Kidney (tissue), 14 donors: ENCODE data around the gene LAPTM5. TPM values are rescaled to one million over a fixed set of nuclear protein-coding genes. Genes with fewer than 3 reads are reported as not detected.
A peak's percentile ranks its signal among the peaks of the same experiment; 100 is the strongest.

Experiments used
- DNase-seq, 5 donors: peaks; one replicate each; pipeline ENCODE4 v3.0.0-alpha.2; 2013 to 2020
- FAIRE-seq: peaks from 2 replicates; lab custom pipeline; 2012; peaks lifted over from hg19 to GRCh38; lab: Jason Lieb, UNC
- H3K27ac ChIP-seq, 2 donors: one replicate each; pipeline ENCODE4 v1.7.0; 2013; ENCODE audit warnings: low read depth in 2 of 2, low read length in 2 of 2, inconsistent platforms in 1 of 2
- H3K27me3 ChIP-seq: one replicate; pipeline ENCODE4 v1.7.1; 2013; ENCODE audit warnings: low read length, inconsistent platforms; ENCODE audit not compliant: control insufficient read depth, insufficient read depth
- H3K36me3 ChIP-seq, 3 donors: one replicate each; pipeline versions ENCODE4 v1.7.0 to v1.7.1; 2013; ENCODE audit warnings: low read length in 3 of 3, control low read depth in 1 of 3, inconsistent platforms in 1 of 3; ENCODE audit not compliant: insufficient read depth in 3 of 3, control insufficient read depth in 2 of 3
- H3K4me1 ChIP-seq, 3 donors: one replicate each; pipeline versions ENCODE4 v1.7.0 to v1.7.1; 2013; ENCODE audit warnings: low read length in 3 of 3, inconsistent platforms in 1 of 3, low read depth in 1 of 3; ENCODE audit not compliant: control insufficient read depth in 2 of 3, insufficient read depth in 2 of 3
- H3K4me3 ChIP-seq, 3 donors: one replicate each; pipeline versions ENCODE4 v1.7.0 to v1.8.1; 2013; ENCODE audit warnings: low read length in 3 of 3, control low read depth in 1 of 3, inconsistent platforms in 1 of 3
- H3K9ac ChIP-seq, 3 donors: one replicate each; pipeline versions ENCODE4 v1.7.0 to v1.7.1; 2013; ENCODE audit warnings: low read length in 3 of 3, control low read depth in 1 of 3, inconsistent platforms in 1 of 3
- H3K9me3 ChIP-seq, 3 donors: one replicate each; pipeline versions ENCODE4 v1.7.0 to v1.7.1; 2013; ENCODE audit warnings: low read length in 3 of 3, control low read depth in 1 of 3, inconsistent platforms in 1 of 3; ENCODE audit not compliant: control insufficient read depth in 2 of 3, insufficient read depth in 1 of 3
- intact Hi-C: fragments of 100-400 bp; cut with DNase I; formaldehyde crosslinking; loops from one replicate; pipeline ENCODE4 v1.11.1; 2022
- polyA plus RNA-seq: library from polyadenylated mRNA; stranded (reverse); fragments of 350-450 nt; fragmentation: Illumina TruSeq; extraction: RNeasy Lipid Tissue Mini Kit (QIAGEN cat#74804); gene quantifications from one replicate; pipeline ENCODE4 v1.2.3, GENCODE V29; 2014; ENCODE audit warnings: low read depth, low replicate concordance; ENCODE audit not compliant: insufficient read depth
- total RNA-seq: library from RNA; stranded (reverse); fragmentation: NEBNext Ultra II Directional; extraction: Animal tissue kit (Norgen Biotek cat#: 25700); gene quantifications from one replicate; pipeline ENCODE4 v1.2.1, GENCODE V29; 2021
- TF ChIP-seq, protein P1 (sequence below): IDR thresholded peaks from 3 replicates; pipeline ENCODE4 v1.5.1; 2012; ENCODE audit warnings: mild to moderate bottlenecking, moderate library complexity, borderline replicate concordance; ENCODE audit not compliant: insufficient read depth; ENCODE audit errors: extremely low read depth
- donor health status: control.
- donor health status: control.
- donor health status: control.
- donor health status: control.
- donor health status: control.
- donor health status: DM: yes; HTN: yes; CAD: no.
- donor health status: Normal renal cell carcinoma (clear cell type).

Gene LAPTM5
- total and polyA plus RNA-seq, 2 donors from 2014 or later, result 23.5 to 108 TPM

DNA sequence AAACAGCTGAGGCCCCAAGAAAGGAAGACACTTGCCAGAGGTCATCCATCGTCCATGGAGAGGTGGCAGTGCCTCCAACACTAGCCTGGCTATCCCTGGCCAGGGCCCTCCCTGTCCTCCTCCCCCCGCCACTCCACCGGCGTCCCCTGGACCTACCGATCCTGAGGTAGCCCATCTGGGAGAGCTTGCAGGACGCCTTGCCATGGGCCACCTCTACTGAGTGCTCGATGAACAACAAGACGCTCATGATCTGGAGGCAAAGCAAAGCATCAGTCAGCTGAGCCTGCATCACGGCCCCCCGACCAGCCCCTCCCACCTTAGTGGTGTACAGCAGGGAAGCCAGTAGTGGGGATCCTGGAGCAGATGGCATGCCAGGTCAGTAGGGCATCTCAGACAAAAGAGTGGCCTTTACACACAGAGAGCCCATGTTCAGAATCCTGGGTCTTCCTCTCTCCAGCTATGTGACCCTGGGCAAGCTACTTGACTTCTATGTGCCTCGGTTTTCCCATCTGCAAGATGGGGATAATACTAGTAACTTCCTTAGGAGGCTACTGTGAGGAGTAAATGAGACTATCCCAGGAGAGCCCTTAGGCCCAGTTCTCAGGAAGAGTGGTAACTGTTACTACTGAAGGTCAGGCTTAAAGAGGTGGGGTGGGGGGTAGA lies 15.1 kb downstream of the LAPTM5 start:
- FAIRE-seq (no peak), DNase-seq (peak in 1 of 5 donors; percentile 43)
- TF ChIP-seq, protein P1, sequence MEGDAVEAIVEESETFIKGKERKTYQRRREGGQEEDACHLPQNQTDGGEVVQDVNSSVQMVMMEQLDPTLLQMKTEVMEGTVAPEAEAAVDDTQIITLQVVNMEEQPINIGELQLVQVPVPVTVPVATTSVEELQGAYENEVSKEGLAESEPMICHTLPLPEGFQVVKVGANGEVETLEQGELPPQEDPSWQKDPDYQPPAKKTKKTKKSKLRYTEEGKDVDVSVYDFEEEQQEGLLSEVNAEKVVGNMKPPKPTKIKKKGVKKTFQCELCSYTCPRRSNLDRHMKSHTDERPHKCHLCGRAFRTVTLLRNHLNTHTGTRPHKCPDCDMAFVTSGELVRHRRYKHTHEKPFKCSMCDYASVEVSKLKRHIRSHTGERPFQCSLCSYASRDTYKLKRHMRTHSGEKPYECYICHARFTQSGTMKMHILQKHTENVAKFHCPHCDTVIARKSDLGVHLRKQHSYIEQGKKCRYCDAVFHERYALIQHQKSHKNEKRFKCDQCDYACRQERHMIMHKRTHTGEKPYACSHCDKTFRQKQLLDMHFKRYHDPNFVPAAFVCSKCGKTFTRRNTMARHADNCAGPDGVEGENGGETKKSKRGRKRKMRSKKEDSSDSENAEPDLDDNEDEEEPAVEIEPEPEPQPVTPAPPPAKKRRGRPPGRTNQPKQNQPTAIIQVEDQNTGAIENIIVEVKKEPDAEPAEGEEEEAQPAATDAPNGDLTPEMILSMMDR, result no peak
- intact Hi-C loops, result no loop called here
- H3K27ac ChIP-seq, result no peak overlapping the region
- no peaks in the 10 kb centered on the region for H3K9me3 ChIP-seq
- H3K9ac ChIP-seq, result no peak overlapping the region
- no peaks in the 10 kb centered on the region for H3K27me3 ChIP-seq
- H3K4me1 ChIP-seq, result no peaks in the 10 kb centered on the region
- H3K36me3 ChIP-seq, result no peaks in the 10 kb centered on the region
- H3K4me3 ChIP-seq, result no peak overlapping the region

DNA sequence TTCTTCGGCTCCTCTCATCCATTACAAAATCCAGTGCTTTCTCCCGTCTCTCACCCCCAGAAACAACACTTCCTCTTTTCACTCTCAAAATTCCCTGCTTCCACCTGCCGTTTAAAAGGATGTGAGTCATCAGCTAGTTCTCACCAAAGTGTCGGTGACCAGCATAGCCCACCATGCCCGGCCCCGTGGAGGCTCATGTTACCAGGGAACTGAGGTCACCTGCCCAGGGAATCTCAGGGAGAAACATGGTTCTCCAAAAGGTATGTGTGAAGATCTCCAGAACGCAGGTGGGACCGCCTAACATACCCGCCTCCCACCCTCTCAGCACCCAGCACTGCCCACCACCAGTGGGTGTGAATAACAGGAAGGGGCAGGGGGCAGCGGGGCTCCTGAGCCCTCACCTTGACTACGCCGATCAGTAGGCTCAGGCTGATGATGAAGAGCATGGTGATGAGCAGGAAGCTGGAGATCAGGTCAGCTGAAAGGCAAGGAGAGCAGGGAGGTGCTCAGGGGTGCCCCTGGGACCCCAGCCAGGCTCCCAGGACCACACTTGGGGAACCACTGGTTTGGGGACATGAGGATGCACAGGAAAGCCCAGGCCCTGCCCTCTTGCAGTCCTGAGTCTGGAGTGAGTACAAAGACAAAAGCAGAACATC lies 16.2 kb downstream of the LAPTM5 start:
- TF ChIP-seq, protein P1, result no peak
- Histone ChIP-seq H3K4me1 (no peaks in the 10 kb centered on the region), H3K9ac (no peak overlapping the region), H3K27me3 (no peaks in the 10 kb centered on the region), H3K27ac (no peak overlapping the region), H3K9me3 (no peaks in the 10 kb centered on the region), H3K36me3 (no peaks in the 10 kb centered on the region), H3K4me3 (no peak overlapping the region)
- peak in 2 of 5 donors; percentile 27 to 57 for DNase-seq
- no peak for FAIRE-seq
- intact Hi-C loops, result no loop called here

DNA sequence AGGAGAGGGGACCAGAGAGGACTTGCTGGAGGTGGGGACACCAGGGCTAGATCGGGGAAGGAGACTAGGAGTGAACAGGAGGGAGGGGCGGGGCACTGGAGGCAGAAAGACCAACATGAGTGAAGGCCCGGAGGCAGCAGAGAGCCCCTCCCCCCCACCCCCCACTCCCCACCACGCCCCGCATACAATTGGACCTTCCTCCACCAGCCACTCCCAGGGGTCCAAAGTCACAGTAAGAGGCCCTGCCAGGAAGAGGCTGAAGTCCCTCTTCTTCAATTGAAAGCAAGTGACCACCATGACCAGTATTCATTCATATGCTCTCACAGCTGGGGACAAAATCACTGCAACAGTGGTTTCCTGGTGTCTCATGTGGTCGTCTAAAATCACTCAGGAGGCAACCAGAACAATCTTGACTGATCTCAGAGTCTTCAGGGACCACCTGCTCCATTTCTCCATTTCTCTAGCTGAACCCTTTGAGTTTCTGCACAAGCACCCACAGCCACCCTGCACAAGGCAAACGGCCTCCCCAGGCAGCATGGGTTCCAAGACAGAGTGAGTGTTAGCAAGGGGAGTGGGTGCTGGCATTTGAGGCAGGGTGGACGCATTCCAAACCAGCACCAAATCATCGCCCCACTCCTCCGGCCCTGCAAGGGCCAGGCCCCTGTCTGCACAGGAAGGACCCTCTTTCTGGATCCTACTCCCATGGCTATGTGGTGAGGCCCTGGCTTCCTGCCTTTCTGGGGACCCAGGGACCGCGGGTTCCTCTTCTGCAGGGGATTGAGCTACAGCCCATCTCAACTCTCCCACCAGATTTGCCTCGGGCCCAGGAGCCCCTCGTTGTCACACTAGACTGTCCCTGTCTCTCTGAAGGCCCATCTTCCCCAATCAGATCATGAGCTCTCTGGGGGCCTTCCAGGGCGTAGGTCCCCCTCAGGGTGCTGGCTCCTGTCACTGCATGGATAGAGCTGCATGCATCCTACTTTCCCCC lies 17.0 kb downstream of the LAPTM5 start:
- H3K27ac ChIP-seq, result no peak overlapping the region
- TF ChIP-seq, protein P1, result no peak
- no peaks in the 10 kb centered on the region for H3K27me3 ChIP-seq
- no peak for FAIRE-seq
- no peaks in the 10 kb centered on the region for H3K36me3 ChIP-seq
- H3K9me3 ChIP-seq, result no peaks in the 10 kb centered on the region
- intact Hi-C loops, result no loop called here
- H3K4me1 ChIP-seq, result no peaks in the 10 kb centered on the region
- no peak overlapping the region for H3K9ac ChIP-seq
- DNase-seq, result peak in 1 of 5 donors; percentile 73
- H3K4me3 ChIP-seq, result no peak overlapping the region
